Measurements from ENCODE around the gene PDIA5.
"Not testable (repeated sequence)": the region's sequence is repeated elsewhere in the genome, so short reads cannot be mapped to it uniquely, and the experiment has no call there.

PDIA5 gene

GRCh38 chr3:123147754-123148535 lies 81.1 kb downstream of the PDIA5 start:
- no peak for DNase-seq (ENCODE audit: low read depth, low spot score)

DNA sequence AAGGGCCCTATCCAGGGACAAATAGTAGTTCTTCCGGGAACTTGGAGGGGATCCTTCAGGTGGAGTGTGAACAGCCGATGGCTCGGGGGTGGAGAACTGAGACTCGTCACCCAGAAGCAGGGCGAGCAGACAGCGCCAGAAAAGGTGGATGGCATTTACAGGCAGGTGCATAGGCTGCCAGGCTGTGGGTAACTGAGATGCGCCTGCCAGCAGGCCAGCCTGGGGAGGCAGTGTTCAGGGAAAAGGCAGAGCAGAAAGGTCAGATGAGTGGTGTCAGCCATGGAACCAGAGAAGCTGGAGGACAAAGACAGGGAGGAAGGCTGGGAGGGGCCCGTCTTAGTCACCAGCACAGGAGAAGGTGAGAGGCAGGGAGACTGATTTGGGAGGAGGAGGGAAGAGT lies 81.9 kb downstream of the PDIA5 start:
- DNase-seq (ENCODE audit: low read depth, low spot score) = no peak

DNA sequence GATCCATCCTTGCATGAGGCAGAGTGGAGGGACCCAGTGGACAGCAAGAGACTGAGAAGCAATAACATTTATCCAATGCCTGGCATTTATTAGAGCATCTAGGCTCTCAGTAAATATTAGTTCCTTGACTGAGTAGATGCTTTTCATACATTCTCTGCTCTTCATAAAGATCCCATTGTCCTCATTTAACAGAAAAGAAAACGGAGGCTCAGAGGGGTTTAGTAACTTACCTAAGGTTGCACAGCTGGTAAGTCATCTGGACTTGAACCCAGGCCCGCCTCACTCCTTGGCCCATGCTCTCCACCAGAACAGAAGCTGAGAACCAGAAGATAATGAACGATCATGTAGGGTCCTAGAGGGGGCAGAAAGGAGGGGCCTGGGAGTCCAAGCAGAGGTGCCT lies 82.7 kb downstream of the PDIA5 start:
- no peak for DNase-seq (ENCODE audit: low read depth, low spot score)

- no peak for DNase-seq (ENCODE audit: low read depth, low spot score)
Observed at GRCh38 chr3:123150449-123151215, 83.8 kb downstream of the PDIA5 start.

- DNase-seq (ENCODE audit: low read depth, low spot score) = no peak
Observed at GRCh38 chr3:123151251-123151705, 84.5 kb downstream of the PDIA5 start.

- not testable (repeated sequence) for DNase-seq (ENCODE audit: low read depth, low spot score)
Observed at GRCh38 chr3:123151853-123152420, 85.1 kb downstream of the PDIA5 start.

- DNase-seq (ENCODE audit: low read depth, low spot score) = no peak
Observed at GRCh38 chr3:123152687-123153086, 85.9 kb downstream of the PDIA5 start.

GRCh38 chr3:123153125-123154019 lies 86.5 kb downstream of the PDIA5 start:
- DNase-seq (ENCODE audit: low read depth, low spot score) = no peak

DNA sequence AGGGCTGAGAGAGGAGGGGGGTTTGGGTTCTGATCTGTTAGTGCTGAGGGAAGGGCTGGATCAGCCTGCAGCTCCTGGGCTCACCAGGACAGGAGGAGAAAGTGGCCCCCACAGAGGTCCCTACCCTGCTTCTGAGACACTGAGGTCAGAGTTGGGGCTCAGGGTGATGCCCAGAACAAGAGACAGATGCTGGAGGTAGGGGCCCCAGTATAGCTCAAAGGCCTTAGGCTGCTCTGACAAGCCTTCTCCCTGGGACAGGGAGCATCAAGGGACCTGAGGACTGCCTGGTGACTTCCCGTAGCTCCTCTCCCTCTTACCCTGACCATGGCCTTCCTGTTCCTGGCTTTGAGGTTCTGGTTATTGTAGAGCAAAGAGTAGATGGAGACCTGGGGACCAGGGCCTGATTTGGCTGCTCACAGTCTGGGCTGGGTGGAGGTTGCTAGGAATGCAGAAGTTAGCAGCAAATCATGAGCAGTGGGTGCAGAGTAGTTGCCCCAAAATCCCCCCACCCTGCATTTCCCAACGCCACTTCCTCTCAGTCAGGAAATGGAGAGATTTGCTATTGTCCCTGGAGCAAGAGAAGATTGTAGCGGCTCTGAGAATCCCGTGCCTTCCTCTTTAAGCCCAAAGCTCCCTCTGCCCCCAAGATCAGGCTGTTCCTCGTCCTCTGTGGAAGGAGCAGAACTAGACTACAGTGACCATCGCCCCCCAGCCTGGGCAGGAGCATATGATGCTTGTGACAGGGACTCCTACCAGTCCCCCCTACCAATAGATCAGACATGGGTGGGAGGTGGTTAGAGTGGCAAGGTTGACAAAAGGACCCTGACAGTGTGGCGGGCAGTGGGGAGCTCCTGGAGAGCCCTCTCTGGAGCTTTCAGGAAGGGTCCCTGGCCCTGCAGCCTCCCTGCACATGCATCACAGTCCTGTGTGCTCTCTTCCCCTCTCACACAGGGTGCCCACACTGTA lies 87.5 kb downstream of the PDIA5 start:
- no peak for DNase-seq (ENCODE audit: low read depth, low spot score)

DNA sequence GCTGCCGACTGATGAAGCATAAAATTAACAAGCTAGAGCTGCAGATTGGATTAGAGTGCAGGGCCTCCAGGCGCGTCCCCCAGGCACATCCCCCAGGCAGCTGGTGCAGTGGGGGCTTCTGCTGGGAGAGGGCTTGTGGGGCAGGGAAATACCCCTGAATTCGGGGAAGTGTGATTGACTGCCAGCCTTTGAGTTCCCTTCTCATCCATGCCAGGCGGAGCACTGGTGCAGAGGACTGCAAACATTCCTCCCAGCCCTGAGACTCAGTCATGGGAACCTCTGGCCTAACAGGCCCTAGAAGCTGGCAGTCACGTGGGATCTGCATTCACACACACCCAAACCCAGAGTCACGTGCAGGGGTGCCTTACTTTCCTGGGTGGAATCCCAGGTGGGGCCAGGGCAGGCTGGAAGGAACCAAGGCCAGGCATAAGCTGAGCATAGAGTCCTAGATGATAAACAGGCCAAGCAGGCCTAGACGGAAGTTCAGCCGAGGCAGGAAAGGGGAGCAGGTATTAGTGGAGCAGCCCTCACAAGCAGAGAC lies 88.7 kb downstream of the PDIA5 start:
- no peak for DNase-seq (ENCODE audit: low read depth, low spot score)

DNA sequence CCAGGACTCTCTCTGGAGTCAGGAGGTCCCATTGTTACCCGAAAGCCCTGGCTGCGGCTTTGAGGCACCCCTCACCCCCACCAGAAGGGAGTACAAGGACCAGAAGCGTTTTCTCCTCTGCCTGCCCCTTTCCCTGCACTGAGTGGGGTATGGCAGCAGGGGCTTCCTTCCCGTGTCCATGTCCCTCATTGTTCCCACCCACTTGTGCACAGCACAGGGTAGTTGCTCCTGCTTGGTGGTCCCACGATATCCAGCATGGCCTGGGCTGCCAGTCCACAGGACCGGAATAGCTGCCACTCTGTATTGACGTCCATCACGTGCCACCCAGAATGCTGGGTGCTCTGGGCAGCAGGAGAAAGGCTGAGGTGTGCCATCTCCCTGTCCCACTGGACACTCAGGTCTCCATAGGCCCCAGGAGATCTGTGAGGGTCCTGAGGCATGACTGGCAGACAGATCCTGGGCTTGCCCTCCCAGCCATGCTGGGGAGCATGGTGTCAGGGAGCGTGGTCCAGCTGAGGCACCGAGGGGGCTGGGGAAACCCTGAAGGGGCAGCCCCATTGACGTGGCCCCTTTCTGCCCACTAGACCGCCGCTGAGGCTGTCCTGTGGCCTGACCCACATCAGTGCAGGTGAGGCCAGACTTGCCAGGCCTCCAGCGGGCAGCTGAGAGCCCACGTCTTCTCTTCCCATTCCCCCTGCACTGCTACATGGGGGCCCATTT lies 89.6 kb downstream of the PDIA5 start:
- DNase-seq (ENCODE audit: low read depth, low spot score) = no peak

- DNase-seq (ENCODE audit: low read depth, low spot score) = no peak
Observed at GRCh38 chr3:123157209-123157597, 90.4 kb downstream of the PDIA5 start.

GRCh38 chr3:123157598-123158287 lies 90.9 kb downstream of the PDIA5 start:
- DNase-seq (ENCODE audit: low read depth, low spot score) = no peak

GRCh38 chr3:123158330-123158729 lies 91.5 kb downstream of the PDIA5 start:
- DNase-seq (ENCODE audit: low read depth, low spot score) = no peak

DNA sequence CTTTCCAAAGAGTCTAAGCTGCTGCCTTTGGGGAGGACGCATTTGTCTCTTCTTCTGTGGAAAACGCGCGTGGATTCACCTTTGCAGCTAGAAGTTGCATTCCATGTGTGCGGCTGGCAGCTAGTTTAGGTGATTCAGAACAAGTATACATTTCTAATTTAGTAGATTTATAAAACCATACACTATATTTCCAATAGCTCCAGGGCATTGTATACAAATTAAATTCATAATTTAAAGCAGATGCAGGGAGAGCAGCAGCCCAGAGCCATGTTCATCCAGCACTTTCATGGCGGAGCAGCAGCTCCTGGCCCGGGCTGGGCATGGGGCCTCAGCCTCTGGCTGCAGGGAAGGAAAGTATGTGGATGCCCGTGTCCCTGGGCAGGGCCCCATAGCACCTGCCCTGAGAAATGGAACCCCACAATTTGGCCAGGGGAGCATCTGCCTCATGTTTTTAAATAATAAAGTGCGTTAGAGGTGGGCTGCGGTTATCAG lies 92.1 kb downstream of the PDIA5 start:
- DNase-seq (ENCODE audit: low read depth, low spot score) = no peak

DNA sequence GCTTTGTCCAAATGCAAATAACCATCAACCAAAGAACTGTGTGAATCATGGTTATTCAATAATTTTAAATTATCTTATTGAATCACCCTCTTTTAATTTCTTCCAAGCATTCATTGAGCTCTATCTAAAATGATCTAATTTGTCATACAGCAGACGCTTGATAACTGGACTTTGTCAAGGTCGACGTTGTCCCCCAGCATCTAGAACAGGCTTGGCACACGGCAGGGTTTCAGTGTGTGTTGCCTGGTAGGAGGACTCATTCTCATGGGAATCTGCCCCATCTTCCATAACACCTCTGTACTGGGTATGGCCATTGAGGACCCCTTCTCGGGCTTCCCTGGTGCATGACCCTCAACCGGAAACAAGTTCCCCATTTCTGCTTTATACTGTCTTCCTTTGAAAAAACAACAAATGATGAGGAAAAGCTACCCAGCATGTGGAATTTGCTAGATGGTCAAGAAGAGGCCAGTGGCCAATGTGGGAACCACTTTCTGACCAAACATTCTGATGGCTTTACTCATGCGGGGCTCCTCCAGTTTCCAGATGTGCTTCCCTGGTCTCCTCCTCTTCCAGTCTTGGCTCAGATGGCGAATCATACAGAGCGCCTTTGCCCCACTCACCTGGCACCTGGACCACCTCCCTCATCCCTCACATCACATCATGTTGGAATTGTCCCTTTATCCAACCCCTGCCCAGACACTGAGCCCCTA lies 93.3 kb downstream of the PDIA5 start:
- DNase-seq (ENCODE audit: low read depth, low spot score) = no peak

DNA sequence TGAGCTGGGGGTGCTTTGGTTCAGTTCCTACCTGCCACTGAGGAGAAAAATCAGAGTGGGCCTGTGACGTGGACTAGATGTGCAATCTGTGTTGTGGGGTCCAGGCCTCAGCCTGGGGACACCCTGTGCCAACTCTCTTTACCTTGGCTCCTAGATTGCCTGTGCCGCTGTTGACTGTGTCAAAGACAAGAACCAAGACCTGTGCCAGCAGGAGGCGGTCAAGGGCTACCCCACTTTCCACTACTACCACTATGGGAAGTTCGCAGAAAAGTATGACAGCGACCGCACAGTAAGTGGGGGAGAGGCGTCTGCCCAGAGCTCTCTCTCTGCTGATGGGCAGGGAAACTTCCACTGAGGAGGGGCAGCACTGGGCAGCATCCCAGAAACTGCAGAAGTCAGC lies 94.3 kb downstream of the PDIA5 start:
- no peak for DNase-seq (ENCODE audit: low read depth, low spot score)

DNA sequence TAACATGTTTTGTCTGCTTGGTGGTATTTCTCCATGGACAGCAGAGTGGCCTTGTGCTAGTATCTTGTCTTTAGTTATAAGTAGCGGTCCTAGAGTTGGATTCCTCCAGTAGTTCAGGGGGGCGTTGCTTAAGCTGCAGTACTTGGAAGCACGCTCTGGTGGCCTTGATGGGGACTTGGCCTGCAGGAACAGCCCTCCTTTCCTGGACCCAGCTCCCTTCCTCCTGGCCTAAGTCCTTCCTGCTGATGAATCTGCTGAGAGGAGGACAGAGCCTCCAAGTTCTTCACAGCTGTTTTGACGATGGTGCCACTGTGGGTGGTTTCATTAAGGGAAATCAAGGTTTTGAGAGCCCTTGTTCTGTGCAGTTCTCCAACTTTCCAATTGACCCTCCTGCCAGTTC lies 96.3 kb downstream of the PDIA5 start:
- DNase-seq (ENCODE audit: low read depth, low spot score) = no peak

All from activated naive CD8-positive, alpha-beta T cell treated with anti-CD3 and anti-CD28 coated beads, Interleukin-2, amount 50 U/mL, for 16 hours (primary cell).